NAMALWA (cell line): ENCODE results near the gene RICTOR.

ENCODE experiments used
- DNase-seq: peaks from one replicate; pipeline ENCODE4 v3.0.0-alpha.2; 2015; ENCODE audit warnings: low spot score

RICTOR gene

GRCh38 chr5:39074017-39074814 is at the start of gene RICTOR:
Gene RICTOR, minus strand, starts transcription at chr5:39074399. Its CDS starts 22 bp downstream, at chr5:39074377.
- peak; percentile 92 for DNase-seq

GRCh38 chr5:39121922-39122321 is 47.7 kb upstream of the RICTOR start:
- no peak for DNase-seq

GRCh38 chr5:39121315-39121714 is 47.1 kb upstream of the RICTOR start:
- no peak for DNase-seq

- no peak for DNase-seq
Observed at GRCh38 chr5:39120052-39120420, 45.8 kb upstream of the RICTOR start.

- no peak for DNase-seq
Observed at GRCh38 chr5:39119404-39120051, 45.3 kb upstream of the RICTOR start.

- no peak for DNase-seq
Observed at GRCh38 chr5:39118638-39119037, 44.4 kb upstream of the RICTOR start.

GRCh38 chr5:39117401-39117800 is 43.2 kb upstream of the RICTOR start:
- DNase-seq, result no peak

- no peak for DNase-seq
Observed at GRCh38 chr5:39116344-39117170, 42.4 kb upstream of the RICTOR start.

- DNase-seq, result no peak
Observed at GRCh38 chr5:39115644-39116343, 41.6 kb upstream of the RICTOR start.

- no peak for DNase-seq
Observed at GRCh38 chr5:39114155-39114554, 40.0 kb upstream of the RICTOR start.

GRCh38 chr5:39113354-39113953 is 39.3 kb upstream of the RICTOR start:
- no peak for DNase-seq

GRCh38 chr5:39109606-39110005 is 35.4 kb upstream of the RICTOR start:
- no peak for DNase-seq

- DNase-seq, result no peak
Observed at GRCh38 chr5:39108987-39109386, 34.8 kb upstream of the RICTOR start.

GRCh38 chr5:39107350-39107749 is 33.2 kb upstream of the RICTOR start:
- no peak for DNase-seq

GRCh38 chr5:39106322-39106721 is 32.1 kb upstream of the RICTOR start:
- peak; percentile 23 for DNase-seq

- DNase-seq, result no peak
Observed at GRCh38 chr5:39104221-39104620, 30.0 kb upstream of the RICTOR start.

- DNase-seq, result no peak
Observed at GRCh38 chr5:39102684-39103155, 28.5 kb upstream of the RICTOR start.

GRCh38 chr5:39100851-39101396 is 26.7 kb upstream of the RICTOR start:
- no peak for DNase-seq

GRCh38 chr5:39100301-39100850 is 26.2 kb upstream of the RICTOR start:
- DNase-seq, result no peak

- DNase-seq, result no peak
Observed at GRCh38 chr5:39099831-39100230, 25.6 kb upstream of the RICTOR start.

- DNase-seq, result no peak
Observed at GRCh38 chr5:39093352-39093751, 19.2 kb upstream of the RICTOR start.
